Keratinocyte (primary cell): ENCODE measurements around the gene YWHAH. TPM values are rescaled to one million over a fixed set of nuclear protein-coding genes. Genes with fewer than 3 reads are reported as not detected.

ENCODE experiments used
- DNase-seq: peaks from one replicate; pipeline ENCODE4 v3.0.0-alpha.2; 2011; ENCODE audit warnings: low read depth, missing footprints, low spot score
- FAIRE-seq: peaks from 2 replicates; lab custom pipeline; 2011; peaks lifted over from hg19 to GRCh38; lab: Jason Lieb, UNC
- H2AFZ ChIP-seq: 2 replicates; pipeline ENCODE4 v1.6.0; 2012; ENCODE audit warnings: low read length, control low read depth, inconsistent platforms; ENCODE audit not compliant: control insufficient read depth
- H3K27ac ChIP-seq: 2 replicates; pipeline ENCODE4 v1.5.1; 2011; ENCODE audit warnings: low read length; ENCODE audit not compliant: control insufficient read depth, insufficient read depth
- H3K27me3 ChIP-seq: 3 replicates; pipeline ENCODE4 v1.6.0; 2011; ENCODE audit warnings: low read length; ENCODE audit not compliant: control insufficient read depth, insufficient read depth; ENCODE audit errors: extremely low read depth
- H3K36me3 ChIP-seq, 2 experiments: 2 replicates in 1 of 2; 3 replicates in 1 of 2; pipeline ENCODE4 v1.5.1; 2011; ENCODE audit warnings: low read length in 2 of 2, mild to moderate bottlenecking in 1 of 2; ENCODE audit not compliant: control insufficient read depth in 2 of 2, insufficient read depth in 2 of 2; ENCODE audit errors: extremely low read depth in 1 of 2
- H3K4me1 ChIP-seq: 3 replicates; pipeline ENCODE4 v1.5.1; 2011; ENCODE audit warnings: low read length; ENCODE audit not compliant: control insufficient read depth, insufficient read depth; ENCODE audit errors: extremely low read depth
- H3K4me2 ChIP-seq: 3 replicates; pipeline ENCODE4 v1.6.0; 2011; ENCODE audit warnings: low read depth, low read length; ENCODE audit not compliant: control insufficient read depth, insufficient read depth; ENCODE audit errors: extremely low read depth
- H3K4me3 ChIP-seq, 3 experiments: fragments of 200-600 bp in 1 of 3; sonication (generic) in 1 of 3; 2 replicates in 2 of 3; 3 replicates in 1 of 3; pipeline ENCODE4 v1.5.1; 2011 to 2016; ENCODE audit warnings: low read length in 3 of 3, mild to moderate bottlenecking in 3 of 3, control low read depth in 2 of 3, inconsistent platforms in 1 of 3, low read depth in 1 of 3, mixed read lengths in 1 of 3, mixed run types in 1 of 3, moderate library complexity in 1 of 3; ENCODE audit not compliant: control insufficient read depth in 2 of 3, insufficient read depth in 2 of 3; ENCODE audit errors: extremely low read depth in 1 of 3
- H3K79me2 ChIP-seq: 2 replicates; pipeline ENCODE4 v1.6.0; 2012; ENCODE audit warnings: low read length; ENCODE audit not compliant: control insufficient read depth, insufficient read depth
- H3K9ac ChIP-seq: 3 replicates; pipeline ENCODE4 v1.6.0; 2011; ENCODE audit warnings: low read length; ENCODE audit not compliant: control insufficient read depth, insufficient read depth; ENCODE audit errors: extremely low read depth
- H3K9me1 ChIP-seq: 3 replicates; pipeline ENCODE4 v1.6.0; 2011; ENCODE audit warnings: low read length; ENCODE audit not compliant: control insufficient read depth, insufficient read depth; ENCODE audit errors: extremely low read depth
- H3K9me3 ChIP-seq: 2 replicates; pipeline ENCODE4 v1.5.1; 2012; ENCODE audit warnings: low read depth, low read length; ENCODE audit not compliant: control insufficient read depth
- H4K20me1 ChIP-seq: 3 replicates; pipeline ENCODE4 v1.6.0; 2011; ENCODE audit warnings: low read length; ENCODE audit not compliant: control insufficient read depth, insufficient read depth; ENCODE audit errors: extremely low read depth
- CTCF ChIP-seq, 3 experiments: IDR thresholded peaks in 1 of 3; conservative IDR thresholded peaks in 1 of 3; optimal IDR thresholded peaks in 1 of 3; 2 replicates in 2 of 3; 3 replicates in 1 of 3; pipeline versions ENCODE3 to v1.5.1; 2011; ENCODE audit warnings: low read length in 3 of 3, mild to moderate bottlenecking in 3 of 3, moderate library complexity in 2 of 3, control low read depth in 1 of 3, inconsistent platforms in 1 of 3; ENCODE audit not compliant: insufficient read depth in 2 of 3; ENCODE audit errors: extremely low read depth in 1 of 3
- EZH2 ChIP-seq: IDR thresholded peaks from one replicate; pipeline ENCODE4 v1.6.1; 2012; ENCODE audit warnings: inconsistent platforms, mild to moderate bottlenecking, low read length, moderate library complexity
- dilution Hi-C: fragments of 300-500 bp; cut with MboI; formaldehyde crosslinking; loops from one replicate; pipeline ENCODE4 v1.7.0; 2020; ENCODE audit warnings: low sequenced_read_pairs; ENCODE audit not compliant: extremely low pct_ligation_motif_present
- polyA plus RNA-seq, 5 experiments: library from polyadenylated mRNA; depleted of rRNA in 3 of 5; stranded (reverse) in 3 of 5; stranded (forward) in 1 of 5; unstranded in 1 of 5; fragments of >200 nt; gene quantifications; 1 replicate in 1 of 5; 2 replicates in 3 of 5; 3 replicates in 1 of 5; pipeline versions ENCODE4 v1.2.1 to v1.2.3, GENCODE V29; 2011 to 2012; ENCODE audit warnings: missing spikeins in 2 of 5, low read depth in 1 of 5, low replicate concordance in 1 of 5

YWHAH gene
- polyA plus RNA-seq, 1 donor (not counting 4 experiments of a cell fraction or from before 2014, with no cell fraction given) = 108 TPM

- no peak for FAIRE-seq
These were observed 32.5 kb upstream of the YWHAH start for GRCh38 chr22:31911565-31912406.

GRCh38 chr22:31912407-31912743, 32.0 kb upstream of the YWHAH start:
- Histone ChIP-seq H4K20me1 (no peaks in the 10 kb centered on the region), H2AFZ (no peak overlapping the region), H3K27ac (no peak overlapping the region), H3K27me3 (no peaks in the 10 kb centered on the region), H3K9me1 (no peaks in the 10 kb centered on the region), H3K79me2 (no peaks in the 10 kb centered on the region), H3K36me3 (no peaks in the 10 kb centered on the region), H3K4me2 (no peak overlapping the region), H3K9me3 (no peaks in the 10 kb centered on the region), H3K4me3 (no peak overlapping the region), H3K4me1 (no peaks in the 10 kb centered on the region), H3K9ac (no peak overlapping the region)
- no peak for TF ChIP-seq EZH2
- TF ChIP-seq CTCF (optimal IDR thresholded peaks at IDR 0.05 in 1 of 3, IDR thresholded peaks at IDR 0.05 in 1 of 3, conservative IDR thresholded peaks at IDR 0.05 in 1 of 3; ENCODE audit: extremely low read depth in 1 of 3, insufficient read depth in 2 of 3, low read length in 3 of 3) = no peak
- no peak for FAIRE-seq
- dilution Hi-C loops = no loop called here
- no peak for DNase-seq

More at GRCh38 chr22:31911565-31912406, 32.5 kb upstream of the YWHAH start:
- Histone ChIP-seq H3K27me3 (no peaks in the 10 kb centered on the region), H2AFZ (no peak overlapping the region), H3K4me1 (no peaks in the 10 kb centered on the region), H3K27ac (no peak overlapping the region), H4K20me1 (no peaks in the 10 kb centered on the region), H3K4me2 (no peak overlapping the region), H3K4me3 (no peak overlapping the region), H3K9me1 (no peaks in the 10 kb centered on the region), H3K36me3 (no peaks in the 10 kb centered on the region), H3K9ac (no peak overlapping the region), H3K9me3 (no peaks in the 10 kb centered on the region), H3K79me2 (no peaks in the 10 kb centered on the region)
- dilution Hi-C loops = no loop called here
- no peak for TF ChIP-seq EZH2
- no peak for TF ChIP-seq CTCF (optimal IDR thresholded peaks at IDR 0.05 in 1 of 3, IDR thresholded peaks at IDR 0.05 in 1 of 3, conservative IDR thresholded peaks at IDR 0.05 in 1 of 3; ENCODE audit: extremely low read depth in 1 of 3, insufficient read depth in 2 of 3, low read length in 3 of 3)
- DNase-seq = no peak
